GM12878 (cell line): ENCODE results near the gene XPC. TPM values are rescaled to one million over a fixed set of nuclear protein-coding genes. Genes with fewer than 3 reads are reported as not detected.
A peak's percentile ranks its signal among the peaks of the same experiment; 100 is the strongest.

ENCODE experiments used
- CBX5 ChIP-seq: sonication (generic); IDR thresholded peaks from 2 replicates; pipeline ENCODE4 v1.6.1; 2016; ENCODE audit warnings: low read depth, moderate library complexity, mild to moderate bottlenecking, inconsistent platforms
- CEBPZ ChIP-seq: fragments of 150-350 bp; IDR thresholded peaks from 2 replicates; pipeline ENCODE4 v1.6.1; 2016; ENCODE audit warnings: low read depth, low read length
- CHD1 ChIP-seq: IDR thresholded peaks from 2 replicates; pipeline ENCODE4 v1.6.1; 2012; ENCODE audit warnings: low read depth, low read length, improper control_type of control experiment
- CREM ChIP-seq: IDR thresholded peaks from 2 replicates; pipeline ENCODE4 v1.6.1; 2014; ENCODE audit warnings: antibody characterized with exemption, low read depth
- EED ChIP-seq: sonication (generic); IDR thresholded peaks from 2 replicates; pipeline ENCODE4 v1.6.1; 2016; ENCODE audit warnings: antibody characterized with exemption, low read depth
- ELK1 ChIP-seq: IDR thresholded peaks from 2 replicates; pipeline ENCODE4 v1.6.1; 2012; ENCODE audit warnings: low read depth, low read length, improper control_type of control experiment
- FOXM1 ChIP-seq: IDR thresholded peaks from 2 replicates; pipeline ENCODE4 v1.6.1; 2012; ENCODE audit warnings: low read depth, mild to moderate bottlenecking, inconsistent platforms, low read length, moderate library complexity
- GABPA ChIP-seq: IDR thresholded peaks from 2 replicates; pipeline ENCODE4 v1.6.1; 2014; ENCODE audit warnings: antibody characterized with exemption, low read depth, mild to moderate bottlenecking, inconsistent platforms
- MTA2 ChIP-seq: fragments of 450-650 bp; IDR thresholded peaks from 2 replicates; pipeline ENCODE4 v1.6.1; 2016; ENCODE audit warnings: low read depth, mild to moderate bottlenecking, moderate library complexity
- PML ChIP-seq: IDR thresholded peaks from 2 replicates; pipeline ENCODE4 v1.6.1; 2012; ENCODE audit warnings: low read length, inconsistent platforms
- SREBF1 ChIP-seq: IDR thresholded peaks from 2 replicates; pipeline ENCODE4 v1.6.1; 2012; ENCODE audit warnings: mild to moderate bottlenecking, low read length
- TARDBP ChIP-seq: IDR thresholded peaks from 2 replicates; pipeline ENCODE4 v1.6.1; 2016; ENCODE audit warnings: borderline replicate concordance
- WRNIP1 ChIP-seq: IDR thresholded peaks from 2 replicates; pipeline ENCODE4 v1.6.1; 2011; ENCODE audit warnings: low read depth, low read length, improper control_type of control experiment, borderline replicate concordance
- polyA plus RNA-seq, 11 experiments: library from polyadenylated mRNA; depleted of rRNA in 4 of 11; unstranded in 6 of 11; stranded (reverse) in 5 of 11; fragments of >200 nt; fragmentation: Nextera tagmentation in 4 of 11; fragmentation: Illumina TruSeq in 1 of 11; extraction: Ambion mirVana in 4 of 11; extraction: Trizol in 1 of 11; gene quantifications; 1 replicate in 1 of 11; 2 replicates in 10 of 11; pipeline versions ENCODE4 v1.2.1 to v1.2.3, GENCODE V29; 2011 to 2016; ENCODE audit warnings: inconsistent platforms in 2 of 11, missing spikeins in 2 of 11, low read depth in 1 of 11
- total RNA-seq, 4 experiments: library from RNA; depleted of rRNA in 3 of 4; stranded (reverse); fragments of >200 nt in 3 of 4; fragmentation: Illumina TruSeq in 1 of 4; extraction: Trizol in 1 of 4; gene quantifications; 2 replicates each; pipeline versions ENCODE4 v1.2.1 to v1.2.3, GENCODE V29; 2013 to 2021
- TF ChIP-seq, protein P1 (sequence below): IDR thresholded peaks from 2 replicates; pipeline ENCODE4 v1.6.1; 2012; ENCODE audit warnings: low read depth, low read length, improper control_type of control experiment

Gene XPC
- total and polyA plus RNA-seq, 10 of the 15 experiments (the other 5 are each of a cell fraction or from before 2014, with no cell fraction given): 4.0 to 48.3 (median 29.8) TPM

DNA sequence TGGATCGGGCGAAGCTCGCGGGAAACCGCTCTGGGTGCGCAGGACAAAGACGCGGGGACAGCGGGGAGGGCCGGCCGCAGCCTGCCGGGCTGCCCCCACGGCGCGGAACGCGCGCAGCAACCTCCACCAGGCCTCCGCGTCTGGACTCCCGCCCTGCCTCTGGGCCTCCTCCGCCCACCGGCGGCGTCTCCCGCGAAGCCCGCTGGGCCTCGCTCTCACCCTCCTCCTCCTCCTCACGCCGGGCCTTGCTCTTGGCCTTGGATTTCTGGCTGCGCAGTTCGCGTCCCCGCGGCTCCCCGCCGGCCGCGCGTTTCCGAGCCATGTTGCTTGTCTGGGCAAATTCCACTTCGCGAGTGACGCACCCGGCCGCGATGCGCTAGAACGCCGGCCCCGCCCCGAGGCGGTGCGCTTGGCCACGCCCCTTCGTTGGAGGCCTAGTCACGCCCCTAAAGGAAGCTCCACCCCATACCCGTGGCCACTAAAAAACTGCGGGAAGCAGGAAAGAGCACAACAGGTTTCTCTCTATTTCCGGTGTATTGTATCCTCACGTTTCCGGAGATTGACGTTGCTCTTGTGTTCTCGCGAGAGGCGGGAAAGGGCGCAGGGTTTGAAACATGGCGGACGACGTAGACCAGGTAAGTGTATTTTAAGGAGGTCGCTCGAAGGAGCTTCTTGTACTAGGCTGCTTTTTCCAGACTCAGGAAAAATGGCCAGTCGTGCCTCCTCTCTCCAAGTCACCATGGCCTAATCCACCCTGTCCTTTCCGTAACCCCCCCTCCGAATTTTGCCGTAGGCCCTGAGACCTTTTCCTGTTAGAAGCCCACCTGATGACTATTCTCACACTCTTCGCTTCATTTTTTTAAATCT is at the start of gene XPC, which contains the start of gene LSM3 (continued):
- TF ChIP-seq, protein P1, sequence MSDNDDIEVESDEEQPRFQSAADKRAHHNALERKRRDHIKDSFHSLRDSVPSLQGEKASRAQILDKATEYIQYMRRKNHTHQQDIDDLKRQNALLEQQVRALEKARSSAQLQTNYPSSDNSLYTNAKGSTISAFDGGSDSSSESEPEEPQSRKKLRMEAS: no peak
- TF ChIP-seq CREM (peak; percentile 90), ELK1 (peak; percentile 43; the same call in 1 of the 2 replicates), PML (peak; percentile 89), SREBF1 (no peak), MTA2 (no peak), CBX5 (no peak), FOXM1 (no peak), CHD1 (no peak), GABPA (peak; percentile 87), WRNIP1 (no peak), EED (no peak), CEBPZ (no peak), TARDBP (no peak)
- TF ChIP-seq, all 136 proteins: peak for 58
